Astrocyte of the cerebellum (primary cell): ENCODE results near the gene TCF7L2.

ENCODE experiments used
- DNase-seq: peaks from one replicate; pipeline ENCODE4 v3.0.0-alpha.2; 2011; ENCODE audit warnings: low read depth
- H3K4me3 ChIP-seq: 2 replicates; pipeline ENCODE4 v1.5.1; 2011; ENCODE audit warnings: mild to moderate bottlenecking, low read depth, low read length, moderate library complexity
- in situ Hi-C: cut with HindIII; loops from 2 replicates; pipeline ENCODE4 v1.10.0; 2017; ENCODE audit warnings: low sequenced_read_pairs
- TF ChIP-seq, protein P1 (sequence below): IDR thresholded peaks from 2 replicates; pipeline ENCODE4 v1.5.1; 2012; ENCODE audit warnings: low read length, low read depth, moderate library complexity, mild to moderate bottlenecking; ENCODE audit errors: missing control alignments

Gene TCF7L2

DNA sequence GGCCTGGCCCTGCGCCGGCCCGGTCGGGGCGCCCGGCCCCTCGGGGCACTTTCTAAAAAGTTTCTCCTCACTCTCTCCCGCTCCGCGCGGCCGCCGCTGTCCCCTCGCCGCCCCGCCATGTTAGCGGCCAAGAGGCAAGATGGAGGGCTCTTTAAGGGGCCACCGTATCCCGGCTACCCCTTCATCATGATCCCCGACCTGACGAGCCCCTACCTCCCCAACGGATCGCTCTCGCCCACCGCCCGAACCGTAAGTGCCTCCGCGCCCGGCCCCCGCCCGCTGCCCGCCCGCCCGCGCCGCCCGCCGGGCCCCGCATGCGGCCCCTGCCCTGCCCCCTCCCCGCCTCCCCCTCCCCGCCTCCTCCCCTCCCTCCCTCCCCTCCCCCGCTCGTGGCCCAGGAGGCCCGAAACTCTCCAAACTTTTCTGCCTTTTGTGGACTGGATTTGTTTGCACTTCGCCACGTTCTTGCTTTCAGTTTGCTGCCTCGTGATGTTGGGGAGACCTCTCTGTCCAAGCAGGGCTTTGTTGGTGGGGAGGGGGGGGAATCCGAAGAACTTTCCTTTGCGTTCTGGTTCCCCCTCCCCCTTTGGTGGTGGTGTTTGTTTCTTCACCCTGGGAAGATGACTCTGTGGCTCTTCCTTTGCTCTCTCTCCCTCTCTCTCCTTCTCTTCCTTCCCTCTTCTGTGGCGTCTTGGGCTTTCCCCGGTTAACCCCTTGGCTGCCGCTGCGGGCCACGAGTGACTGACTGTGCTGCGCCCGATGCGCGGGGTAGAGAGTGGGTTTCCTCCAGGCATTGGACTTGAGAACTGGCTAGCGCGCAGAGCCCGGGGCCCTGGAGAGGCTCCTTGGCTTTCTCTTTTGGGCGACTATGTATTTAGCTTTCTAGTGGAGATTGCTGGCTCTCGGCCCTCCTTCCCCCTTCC lies 1.6 kb downstream of the TCF7L2 start:
- H3K4me3 ChIP-seq = peak overlapping the region; percentile 60
- in situ Hi-C loops = no loop called here
- no peak for DNase-seq
- TF ChIP-seq, protein P1, sequence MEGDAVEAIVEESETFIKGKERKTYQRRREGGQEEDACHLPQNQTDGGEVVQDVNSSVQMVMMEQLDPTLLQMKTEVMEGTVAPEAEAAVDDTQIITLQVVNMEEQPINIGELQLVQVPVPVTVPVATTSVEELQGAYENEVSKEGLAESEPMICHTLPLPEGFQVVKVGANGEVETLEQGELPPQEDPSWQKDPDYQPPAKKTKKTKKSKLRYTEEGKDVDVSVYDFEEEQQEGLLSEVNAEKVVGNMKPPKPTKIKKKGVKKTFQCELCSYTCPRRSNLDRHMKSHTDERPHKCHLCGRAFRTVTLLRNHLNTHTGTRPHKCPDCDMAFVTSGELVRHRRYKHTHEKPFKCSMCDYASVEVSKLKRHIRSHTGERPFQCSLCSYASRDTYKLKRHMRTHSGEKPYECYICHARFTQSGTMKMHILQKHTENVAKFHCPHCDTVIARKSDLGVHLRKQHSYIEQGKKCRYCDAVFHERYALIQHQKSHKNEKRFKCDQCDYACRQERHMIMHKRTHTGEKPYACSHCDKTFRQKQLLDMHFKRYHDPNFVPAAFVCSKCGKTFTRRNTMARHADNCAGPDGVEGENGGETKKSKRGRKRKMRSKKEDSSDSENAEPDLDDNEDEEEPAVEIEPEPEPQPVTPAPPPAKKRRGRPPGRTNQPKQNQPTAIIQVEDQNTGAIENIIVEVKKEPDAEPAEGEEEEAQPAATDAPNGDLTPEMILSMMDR = no peak

- peak overlapping the region; percentile 60 for H3K4me3 ChIP-seq
- TF ChIP-seq, protein P1 = no peak
- DNase-seq = no peak
- in situ Hi-C loops = no loop called here
Observed at GRCh38 chr10:112952282-112953173, 2.5 kb downstream of the TCF7L2 start.

- H3K4me3 ChIP-seq = peak overlapping the region; percentile 60
- in situ Hi-C loops = no loop called here
- TF ChIP-seq, protein P1 = no peak
- DNase-seq = no peak
Observed at GRCh38 chr10:112953174-112954159, 3.4 kb downstream of the TCF7L2 start.

DNA sequence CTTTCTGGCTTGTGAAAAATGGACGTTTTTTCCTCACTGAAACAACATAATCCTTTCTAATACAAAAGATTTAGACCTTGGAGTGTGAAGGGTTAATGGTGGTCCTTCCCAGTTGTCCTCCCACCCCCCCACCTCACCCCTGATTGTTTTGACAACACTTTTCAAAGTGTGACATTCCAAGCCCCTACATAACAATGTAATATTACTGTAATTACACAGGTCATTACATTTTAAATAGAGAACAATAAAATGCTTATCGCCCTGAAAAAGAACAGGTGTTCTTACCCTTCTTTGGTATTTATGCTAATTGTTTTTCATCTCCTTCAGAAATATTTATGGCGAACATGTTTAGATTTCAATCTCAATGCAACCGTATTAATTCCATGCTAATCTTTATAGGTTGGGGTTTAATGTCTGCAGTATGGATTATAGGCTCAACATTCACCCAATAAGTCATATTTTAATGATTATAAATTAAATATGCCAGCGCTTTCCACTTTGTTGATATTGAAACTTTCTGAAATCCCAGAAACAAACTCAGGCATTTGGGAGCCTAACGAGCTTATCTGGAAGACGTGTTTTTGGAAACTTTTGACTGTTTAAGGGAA lies 5.0 kb downstream of the TCF7L2 start:
- TF ChIP-seq, protein P1 = no peak

GRCh38 chr10:112955582-112956421 lies 5.8 kb downstream of the TCF7L2 start:
- DNase-seq = no peak
- peak overlapping the region; percentile 24 for H3K4me3 ChIP-seq
- in situ Hi-C loops = no loop called here
- TF ChIP-seq, protein P1 = no peak

More for the DNA sequence above, 5.0 kb downstream of the TCF7L2 start:
- peak overlapping the region; percentile 24 for H3K4me3 ChIP-seq
- in situ Hi-C loops = no loop called here
- no peak for DNase-seq
